Activated naive CD8-positive, alpha-beta T cell treated with anti-CD3 and anti-CD28 coated beads, Interleukin-2, amount 50 U/mL, for 24 hours (primary cell): ENCODE measurements around the gene KCNQ1.
A peak's percentile ranks its signal among the peaks of the same experiment; 100 is the strongest.

Experiments
- ATAC-seq: fragments of 150-1000 bp; cut with Tn5 transposase; one replicate; pipeline ENCODE4 v1.10.0; 2021
- DNase-seq: peaks from one replicate; pipeline ENCODE4 v3.0.0; 2021
- H3K27ac Mint-ChIP-seq: one replicate; pipeline ENCODE4 v1.8.0; 2021; ENCODE audit warnings: mild to moderate bottlenecking, mixed read lengths
- H3K27me3 Mint-ChIP-seq: one replicate; pipeline ENCODE4 v1.8.0; 2021; ENCODE audit warnings: mixed read lengths
- H3K36me3 Mint-ChIP-seq: one replicate; pipeline ENCODE4 v1.8.0; 2021; ENCODE audit warnings: low read depth, mixed read lengths
- H3K4me1 Mint-ChIP-seq: one replicate; pipeline ENCODE4 v1.8.0; 2021; ENCODE audit warnings: mixed read lengths
- H3K4me3 Mint-ChIP-seq: one replicate; pipeline ENCODE4 v1.8.0; 2021; ENCODE audit warnings: mild to moderate bottlenecking, moderate library complexity, mixed read lengths
- H3K9me3 Mint-ChIP-seq: one replicate; pipeline ENCODE4 v1.8.0; 2021; ENCODE audit warnings: mixed read lengths

KCNQ1 gene

DNA sequence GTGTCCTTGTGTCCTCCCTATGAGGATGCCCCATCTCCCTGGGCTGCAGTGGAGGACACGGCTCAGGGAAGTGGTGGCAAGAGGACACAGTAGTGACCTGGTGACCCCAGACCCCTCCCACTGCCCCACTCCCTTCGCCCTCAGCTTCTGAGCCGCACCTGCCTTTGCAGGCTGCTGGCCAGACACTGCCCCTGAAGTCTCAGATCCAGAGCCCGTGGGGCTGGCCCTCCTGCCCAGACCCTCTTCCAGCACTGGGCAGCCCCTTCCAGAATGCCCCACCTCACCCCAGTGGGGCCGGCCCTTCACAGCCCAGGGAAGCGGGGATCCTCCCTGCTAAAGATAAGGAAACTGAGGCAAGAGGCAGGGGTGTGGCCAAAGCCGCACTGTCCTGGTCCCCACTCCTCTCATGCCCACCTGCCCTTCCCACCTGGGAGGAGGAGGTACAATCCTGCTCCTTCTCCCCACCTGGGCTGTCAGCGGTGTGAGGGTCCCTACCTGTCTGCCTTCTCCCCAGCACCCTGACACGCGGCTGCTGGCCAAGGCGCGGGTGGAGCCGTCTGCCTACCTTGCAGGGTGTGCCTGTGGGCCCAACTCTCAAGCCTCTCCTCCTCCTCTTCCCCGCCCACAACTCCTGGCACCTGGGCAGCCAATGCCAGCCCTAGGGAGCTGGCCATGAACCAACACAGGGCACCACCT lies 17.8 kb upstream of the KCNQ1 start:
- Mint-ChIP-seq H3K9me3 (no peaks in the 10 kb centered on the region), H3K27ac (no peak overlapping the region), H3K27me3 (no peaks in the 10 kb centered on the region), H3K4me3 (no peak overlapping the region), H3K36me3 (no peaks in the 10 kb centered on the region), H3K4me1 (no peaks in the 10 kb centered on the region)
- ATAC-seq = no peak
- no peak for DNase-seq

- no peak overlapping the region for H3K27ac Mint-ChIP-seq
- no peaks in the 10 kb centered on the region for H3K36me3 Mint-ChIP-seq
- no peak overlapping the region for H3K4me3 Mint-ChIP-seq
- no peaks in the 10 kb centered on the region for H3K9me3 Mint-ChIP-seq
- ATAC-seq (no peak), DNase-seq (no peak)
- no peaks in the 10 kb centered on the region for H3K27me3 Mint-ChIP-seq
- no peaks in the 10 kb centered on the region for H3K4me1 Mint-ChIP-seq
Measured at GRCh38 chr11:2427721-2428321, 17.0 kb upstream of the KCNQ1 start.

DNA sequence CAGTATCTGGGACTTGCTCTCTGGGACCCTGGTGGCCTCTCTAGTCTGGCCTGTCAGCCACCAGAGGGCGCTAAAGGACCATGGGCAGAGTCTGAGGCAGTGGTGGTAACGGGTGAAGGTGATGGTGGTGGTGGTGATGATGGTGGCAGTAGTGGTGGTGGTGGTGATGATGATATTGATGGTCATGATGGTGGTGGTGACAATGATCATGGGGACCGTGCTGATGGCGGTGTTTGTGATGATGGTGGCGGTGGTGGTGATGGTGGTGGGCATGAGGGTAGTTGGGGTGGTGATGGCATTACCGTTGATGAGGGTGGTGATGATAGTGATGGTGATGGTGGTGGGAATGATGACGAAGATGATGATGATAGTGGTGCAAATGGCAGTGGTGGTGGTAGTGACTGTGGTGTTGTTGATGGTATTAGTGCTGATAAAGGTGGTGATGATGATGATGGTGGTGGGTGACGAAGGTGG lies 16.4 kb upstream of the KCNQ1 start:
- no peak overlapping the region for H3K27ac Mint-ChIP-seq
- no peak overlapping the region for H3K4me3 Mint-ChIP-seq
- DNase-seq (peak; percentile 88), ATAC-seq (peak; percentile 81)
- H3K27me3 Mint-ChIP-seq = no peaks in the 10 kb centered on the region
- H3K36me3 Mint-ChIP-seq = no peaks in the 10 kb centered on the region
- H3K4me1 Mint-ChIP-seq = no peaks in the 10 kb centered on the region
- H3K9me3 Mint-ChIP-seq = no peaks in the 10 kb centered on the region

GRCh38 chr11:2431395-2431794 lies 13.4 kb upstream of the KCNQ1 start:
- Mint-ChIP-seq H3K27me3 (no peaks in the 10 kb centered on the region), H3K4me1 (no peaks in the 10 kb centered on the region), H3K36me3 (no peaks in the 10 kb centered on the region), H3K4me3 (no peak overlapping the region), H3K27ac (no peak overlapping the region), H3K9me3 (no peaks in the 10 kb centered on the region)
- ATAC-seq (no peak), DNase-seq (no peak)

GRCh38 chr11:2432171-2432621 lies 12.6 kb upstream of the KCNQ1 start:
- no peaks in the 10 kb centered on the region for H3K27me3 Mint-ChIP-seq
- no peak overlapping the region for H3K27ac Mint-ChIP-seq
- no peak for DNase-seq
- no peak overlapping the region for H3K4me3 Mint-ChIP-seq
- H3K9me3 Mint-ChIP-seq = no peaks in the 10 kb centered on the region
- H3K36me3 Mint-ChIP-seq = no peaks in the 10 kb centered on the region
- no peaks in the 10 kb centered on the region for H3K4me1 Mint-ChIP-seq
- no peak for ATAC-seq

- Mint-ChIP-seq H3K27me3 (no peaks in the 10 kb centered on the region), H3K4me3 (no peak overlapping the region)
Measured at GRCh38 chr11:2432628-2433071, 12.2 kb upstream of the KCNQ1 start.

DNA sequence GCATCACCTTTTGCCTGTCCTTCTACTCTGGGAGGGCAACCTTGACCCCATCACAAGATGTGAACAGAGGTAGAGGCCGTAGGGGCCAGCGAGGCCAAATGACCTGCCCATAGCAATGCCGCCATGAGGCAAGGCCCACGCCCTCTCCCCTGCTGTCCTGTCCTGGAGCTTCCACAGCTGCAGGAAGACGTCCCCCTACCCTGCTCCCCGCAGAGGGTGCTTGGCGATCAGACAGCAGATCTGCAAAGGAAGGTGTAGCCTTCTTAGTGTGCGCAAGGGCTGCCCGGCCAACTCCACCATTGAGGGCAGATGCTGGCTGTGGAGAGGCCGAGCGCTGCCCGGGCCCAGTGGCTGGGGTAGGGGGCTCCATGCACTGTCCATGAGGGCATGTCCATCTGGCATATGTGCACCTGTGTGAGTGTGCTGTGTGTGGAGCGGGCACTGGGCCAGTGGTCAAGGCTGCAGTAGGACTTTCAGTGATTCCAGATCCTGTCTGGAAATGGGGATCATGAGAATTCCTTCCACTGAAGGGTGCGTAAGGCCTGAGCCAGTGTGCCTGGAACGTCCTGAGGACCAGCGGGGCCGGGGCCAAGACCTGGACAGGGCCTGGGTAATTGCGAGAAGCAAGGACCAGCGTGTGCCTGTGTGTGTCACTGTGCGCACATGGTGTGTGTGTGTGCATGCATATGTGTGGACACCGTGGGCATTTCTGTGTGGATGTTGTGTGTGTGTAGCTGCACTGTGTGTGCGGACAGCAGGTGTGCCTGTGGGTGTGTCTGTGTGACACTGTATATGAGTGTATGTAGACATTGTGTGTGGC lies 11.5 kb upstream of the KCNQ1 start:
- Mint-ChIP-seq H3K4me3 (no peak overlapping the region), H3K9me3 (no peaks in the 10 kb centered on the region), H3K27me3 (no peaks in the 10 kb centered on the region), H3K36me3 (no peaks in the 10 kb centered on the region), H3K27ac (no peak overlapping the region), H3K4me1 (no peaks in the 10 kb centered on the region)
- DNase-seq (no peak), ATAC-seq (no peak)

More at GRCh38 chr11:2432628-2433071, 12.2 kb upstream of the KCNQ1 start:
- no peaks in the 10 kb centered on the region for H3K9me3 Mint-ChIP-seq
- H3K4me1 Mint-ChIP-seq = no peaks in the 10 kb centered on the region
- H3K36me3 Mint-ChIP-seq = no peaks in the 10 kb centered on the region
- H3K27ac Mint-ChIP-seq = no peak overlapping the region
- DNase-seq (no peak), ATAC-seq (no peak)

GRCh38 chr11:2434008-2434407 lies 10.8 kb upstream of the KCNQ1 start:
- Mint-ChIP-seq H3K27me3 (no peaks in the 10 kb centered on the region), H3K4me3 (no peak overlapping the region), H3K36me3 (no peaks in the 10 kb centered on the region), H3K9me3 (no peaks in the 10 kb centered on the region), H3K27ac (no peak overlapping the region), H3K4me1 (no peaks in the 10 kb centered on the region)
- no peak for ATAC-seq
- no peak for DNase-seq

DNA sequence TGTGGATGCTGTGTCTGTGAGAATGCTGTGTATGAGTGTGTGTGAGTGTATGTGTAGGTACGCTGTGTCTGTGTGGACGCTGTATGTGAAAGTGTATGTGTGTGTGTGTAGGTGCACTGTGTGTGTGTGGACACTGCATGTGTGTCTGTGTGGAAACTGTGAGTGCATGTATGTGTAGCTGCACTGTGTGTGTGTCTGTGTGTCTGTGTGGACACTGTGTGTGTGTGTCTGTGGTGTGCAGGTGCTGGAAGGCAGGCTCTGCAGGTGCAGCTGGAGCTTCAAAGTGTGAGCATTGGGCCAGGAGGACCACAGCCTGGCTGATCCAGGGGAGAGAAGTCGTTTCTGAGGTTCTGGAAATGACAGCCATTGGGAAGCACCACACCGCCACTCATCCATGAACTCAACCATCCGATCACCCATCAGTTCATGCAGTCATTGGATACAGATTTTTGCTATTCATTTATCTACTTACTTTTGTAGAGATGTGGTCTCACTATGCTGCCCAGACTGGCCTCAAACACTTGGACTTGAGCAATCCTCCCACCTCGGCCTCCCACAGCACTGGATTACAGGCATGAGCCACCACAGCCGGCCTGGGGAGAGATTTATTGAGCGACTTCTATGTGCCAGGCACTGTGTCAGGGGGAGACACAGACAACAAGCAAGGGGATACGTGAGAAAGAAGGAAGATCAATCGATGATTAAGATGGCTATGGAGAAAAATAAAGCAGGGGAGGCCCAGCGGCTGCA lies 10.1 kb upstream of the KCNQ1 start:
- no peaks in the 10 kb centered on the region for H3K27me3 Mint-ChIP-seq
- no peak for ATAC-seq
- no peaks in the 10 kb centered on the region for H3K4me1 Mint-ChIP-seq
- H3K36me3 Mint-ChIP-seq = no peaks in the 10 kb centered on the region
- no peak for DNase-seq
- H3K27ac Mint-ChIP-seq = no peak overlapping the region
- no peaks in the 10 kb centered on the region for H3K9me3 Mint-ChIP-seq
- no peak overlapping the region for H3K4me3 Mint-ChIP-seq

- H3K27ac Mint-ChIP-seq = no peak overlapping the region
- no peaks in the 10 kb centered on the region for H3K4me1 Mint-ChIP-seq
- no peaks in the 10 kb centered on the region for H3K9me3 Mint-ChIP-seq
- ATAC-seq = no peak
- H3K27me3 Mint-ChIP-seq = no peaks in the 10 kb centered on the region
- DNase-seq = no peak
- no peak overlapping the region for H3K4me3 Mint-ChIP-seq
- H3K36me3 Mint-ChIP-seq = no peaks in the 10 kb centered on the region
Measured at GRCh38 chr11:2435288-2436012, 9.4 kb upstream of the KCNQ1 start.

GRCh38 chr11:2436013-2436520 lies 8.7 kb upstream of the KCNQ1 start:
- Mint-ChIP-seq H3K36me3 (no peaks in the 10 kb centered on the region), H3K27me3 (no peaks in the 10 kb centered on the region), H3K27ac (no peak overlapping the region), H3K4me1 (no peaks in the 10 kb centered on the region), H3K9me3 (no peaks in the 10 kb centered on the region), H3K4me3 (no peak overlapping the region)
- ATAC-seq = no peak
- DNase-seq = no peak

DNA sequence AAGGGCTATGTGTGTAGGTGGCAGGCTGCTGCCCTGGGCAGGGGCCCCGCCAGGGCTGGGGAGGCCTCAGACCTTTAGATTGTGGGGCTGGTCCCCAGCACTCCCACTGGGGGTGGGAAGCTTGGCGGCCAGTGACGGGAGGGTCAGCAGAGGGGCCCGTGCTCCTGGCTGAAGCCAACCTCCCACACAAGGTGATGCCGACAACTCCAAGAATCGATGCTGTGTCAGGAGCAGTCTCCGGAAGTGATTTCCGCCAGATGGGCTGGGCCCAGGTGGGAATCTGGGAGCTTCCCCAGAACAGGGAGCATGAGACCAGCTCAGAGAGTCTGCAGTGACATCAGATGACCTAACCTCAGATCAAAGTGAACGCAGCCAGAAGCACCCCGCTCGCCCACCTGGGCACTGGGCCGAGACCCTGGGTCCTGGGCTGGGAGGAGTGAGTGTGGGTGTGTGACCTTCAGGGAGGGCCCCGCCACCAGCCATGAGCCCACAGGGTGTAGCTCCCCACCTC lies 8.2 kb upstream of the KCNQ1 start:
- no peak for ATAC-seq
- Mint-ChIP-seq H3K4me1 (no peaks in the 10 kb centered on the region), H3K9me3 (no peaks in the 10 kb centered on the region), H3K4me3 (no peak overlapping the region), H3K36me3 (no peaks in the 10 kb centered on the region), H3K27ac (no peak overlapping the region), H3K27me3 (no peaks in the 10 kb centered on the region)
- DNase-seq = no peak

GRCh38 chr11:2437516-2437915 lies 7.3 kb upstream of the KCNQ1 start:
- no peak for DNase-seq
- H3K27ac Mint-ChIP-seq = no peak overlapping the region
- no peak overlapping the region for H3K4me3 Mint-ChIP-seq

More at GRCh38 chr11:2437516-2437915, 7.3 kb upstream of the KCNQ1 start:
- peaks cover 1% of the 10 kb centered on the region for H3K4me1 Mint-ChIP-seq
- H3K9me3 Mint-ChIP-seq = no peaks in the 10 kb centered on the region
- no peaks in the 10 kb centered on the region for H3K27me3 Mint-ChIP-seq
- ATAC-seq = no peak
- H3K36me3 Mint-ChIP-seq = no peaks in the 10 kb centered on the region
